GM12865 (cell line): ENCODE measurements around the gene HTD2.
A peak's percentile ranks its signal among the peaks of the same experiment; 100 is the strongest.

Experiments
- DNase-seq: peaks from one replicate; pipeline ENCODE4 v3.0.0; 2010; ENCODE audit warnings: low read depth
- H3K4me3 ChIP-seq: 2 replicates; pipeline ENCODE4 v1.5.1; 2011; ENCODE audit warnings: mild to moderate bottlenecking, low read depth, low read length, control low read depth
- TF ChIP-seq, protein P1 (sequence below): IDR thresholded peaks from 2 replicates; pipeline ENCODE4 v1.5.1; 2011; ENCODE audit warnings: low read length, control low read depth, low read depth, inconsistent platforms; ENCODE audit not compliant: insufficient read depth; ENCODE audit errors: missing control alignments

HTD2 gene

DNA sequence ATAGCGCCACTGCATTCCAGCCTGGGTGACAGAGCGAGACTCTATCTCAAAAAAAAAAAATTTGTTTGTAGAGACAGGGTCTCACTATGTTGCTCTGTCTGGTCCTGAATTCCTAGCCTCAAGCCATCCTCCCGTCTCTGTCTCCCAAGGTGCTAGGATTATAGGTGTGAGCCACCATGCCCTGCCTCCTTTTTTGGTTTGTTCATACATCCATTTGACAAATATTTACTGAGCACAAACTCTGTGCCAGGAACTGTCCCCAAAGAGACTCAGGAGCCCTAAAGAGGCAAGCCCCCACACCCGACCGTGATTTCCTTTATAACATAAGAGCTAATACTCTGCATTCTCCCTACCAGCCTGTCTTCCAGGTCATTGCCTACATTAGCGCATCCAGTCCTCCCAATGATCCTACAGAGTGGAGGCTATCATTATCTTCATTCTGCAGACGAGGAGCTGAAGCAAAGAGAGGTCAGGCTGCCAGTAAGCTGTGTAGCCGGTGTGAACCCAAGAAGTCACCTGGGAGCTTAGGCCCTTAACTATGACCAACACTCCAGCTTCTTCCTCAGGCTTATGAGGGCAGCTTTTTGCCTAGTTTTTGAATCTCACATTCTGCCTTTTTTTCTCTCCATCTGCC, 20.1 kb downstream of the HTD2 start:
- H3K4me3 ChIP-seq = no peak overlapping the region
- DNase-seq = no peak
- TF ChIP-seq, protein P1, sequence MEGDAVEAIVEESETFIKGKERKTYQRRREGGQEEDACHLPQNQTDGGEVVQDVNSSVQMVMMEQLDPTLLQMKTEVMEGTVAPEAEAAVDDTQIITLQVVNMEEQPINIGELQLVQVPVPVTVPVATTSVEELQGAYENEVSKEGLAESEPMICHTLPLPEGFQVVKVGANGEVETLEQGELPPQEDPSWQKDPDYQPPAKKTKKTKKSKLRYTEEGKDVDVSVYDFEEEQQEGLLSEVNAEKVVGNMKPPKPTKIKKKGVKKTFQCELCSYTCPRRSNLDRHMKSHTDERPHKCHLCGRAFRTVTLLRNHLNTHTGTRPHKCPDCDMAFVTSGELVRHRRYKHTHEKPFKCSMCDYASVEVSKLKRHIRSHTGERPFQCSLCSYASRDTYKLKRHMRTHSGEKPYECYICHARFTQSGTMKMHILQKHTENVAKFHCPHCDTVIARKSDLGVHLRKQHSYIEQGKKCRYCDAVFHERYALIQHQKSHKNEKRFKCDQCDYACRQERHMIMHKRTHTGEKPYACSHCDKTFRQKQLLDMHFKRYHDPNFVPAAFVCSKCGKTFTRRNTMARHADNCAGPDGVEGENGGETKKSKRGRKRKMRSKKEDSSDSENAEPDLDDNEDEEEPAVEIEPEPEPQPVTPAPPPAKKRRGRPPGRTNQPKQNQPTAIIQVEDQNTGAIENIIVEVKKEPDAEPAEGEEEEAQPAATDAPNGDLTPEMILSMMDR = no peak

DNA sequence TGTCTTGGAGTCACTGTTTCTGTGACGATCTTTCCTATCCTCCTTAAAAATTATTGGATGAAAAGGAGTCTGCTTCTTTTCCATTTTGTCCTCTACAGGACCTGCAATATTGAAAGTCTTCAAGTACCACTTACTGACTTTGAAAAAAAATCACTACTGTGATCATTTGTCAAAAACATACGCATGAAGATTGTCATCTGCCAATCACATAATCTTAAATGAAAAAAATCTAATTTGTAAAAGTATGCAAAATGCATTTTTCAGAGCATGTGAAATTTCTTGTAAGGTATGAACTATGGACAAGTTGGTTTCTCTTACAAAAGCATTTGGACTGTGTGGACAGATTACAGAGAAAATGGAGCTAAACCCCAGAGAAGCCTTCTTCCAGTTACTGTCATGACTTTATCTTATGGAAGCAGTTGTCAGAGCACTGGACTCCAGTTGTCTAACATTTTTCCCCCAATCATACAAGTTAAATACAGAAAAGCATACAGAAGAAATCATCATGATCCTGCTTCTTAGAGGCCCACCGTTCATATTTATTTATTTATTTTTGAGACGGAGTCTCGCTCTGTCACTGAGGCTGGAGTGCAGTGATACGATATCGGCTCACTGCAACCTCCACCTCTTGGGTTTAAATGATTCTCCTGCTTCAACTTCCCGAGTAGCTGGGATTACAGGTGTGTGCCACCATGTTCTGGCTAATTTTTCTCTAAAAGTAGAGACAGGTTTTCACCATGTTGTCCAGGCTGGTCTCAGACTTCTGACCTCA, 23.0 kb downstream of the HTD2 start:
- TF ChIP-seq, protein P1 = no peak
- no peak for DNase-seq
- H3K4me3 ChIP-seq = no peak overlapping the region

DNA sequence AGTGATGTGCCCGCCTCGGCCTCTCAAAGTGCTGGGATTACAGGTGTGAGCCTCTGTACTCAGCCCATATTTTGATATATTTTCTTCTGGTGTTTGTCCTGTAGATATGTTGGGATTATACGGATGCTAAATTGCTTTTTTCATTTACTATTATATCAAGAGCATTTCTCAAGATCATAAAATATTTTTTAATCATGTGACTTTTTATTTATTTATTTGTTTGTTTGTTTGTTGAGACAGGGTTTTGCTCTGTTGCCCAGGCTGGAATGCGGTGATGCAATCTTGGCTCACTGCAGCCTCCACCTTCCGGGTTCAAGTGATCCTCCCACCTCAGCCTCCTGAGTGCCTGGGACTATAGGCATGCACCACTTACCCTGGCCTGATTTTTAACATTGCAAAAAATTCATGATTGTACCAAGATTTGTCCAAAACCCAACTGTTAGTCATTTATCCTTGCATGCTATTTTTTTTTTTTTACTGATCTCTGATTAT, 23.6 kb downstream of the HTD2 start:
- DNase-seq = no peak
- TF ChIP-seq, protein P1 = no peak
- H3K4me3 ChIP-seq = no peak overlapping the region

DNA sequence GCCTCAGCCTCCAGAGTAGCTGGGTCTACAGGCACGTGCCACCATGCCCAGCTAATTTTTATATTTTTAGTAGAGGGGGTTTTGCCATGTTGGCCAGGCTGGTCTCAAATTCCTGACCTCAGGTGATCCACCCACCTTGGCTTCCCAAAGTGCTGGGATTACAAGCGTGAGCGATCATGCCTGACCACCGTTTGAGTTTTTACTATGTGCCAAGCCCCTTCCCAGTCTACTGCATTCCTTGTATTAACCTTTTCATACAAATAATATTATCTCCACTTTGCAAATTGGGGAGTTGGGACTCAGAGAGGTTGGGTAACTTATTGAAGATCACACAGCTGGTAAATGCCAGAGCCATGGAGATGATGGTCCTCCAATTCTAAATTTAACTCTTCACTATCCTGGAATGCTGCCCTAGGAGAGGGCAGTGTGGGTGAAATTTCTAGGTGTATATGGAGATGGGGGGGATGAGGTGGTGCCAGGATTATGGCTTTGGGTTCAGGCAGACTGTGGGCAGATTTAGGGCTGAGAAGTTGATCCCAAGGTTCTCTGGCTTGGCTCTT, 25.4 kb downstream of the HTD2 start:
- TF ChIP-seq, protein P1 = no peak
- H3K4me3 ChIP-seq = no peak overlapping the region
- no peak for DNase-seq

DNA sequence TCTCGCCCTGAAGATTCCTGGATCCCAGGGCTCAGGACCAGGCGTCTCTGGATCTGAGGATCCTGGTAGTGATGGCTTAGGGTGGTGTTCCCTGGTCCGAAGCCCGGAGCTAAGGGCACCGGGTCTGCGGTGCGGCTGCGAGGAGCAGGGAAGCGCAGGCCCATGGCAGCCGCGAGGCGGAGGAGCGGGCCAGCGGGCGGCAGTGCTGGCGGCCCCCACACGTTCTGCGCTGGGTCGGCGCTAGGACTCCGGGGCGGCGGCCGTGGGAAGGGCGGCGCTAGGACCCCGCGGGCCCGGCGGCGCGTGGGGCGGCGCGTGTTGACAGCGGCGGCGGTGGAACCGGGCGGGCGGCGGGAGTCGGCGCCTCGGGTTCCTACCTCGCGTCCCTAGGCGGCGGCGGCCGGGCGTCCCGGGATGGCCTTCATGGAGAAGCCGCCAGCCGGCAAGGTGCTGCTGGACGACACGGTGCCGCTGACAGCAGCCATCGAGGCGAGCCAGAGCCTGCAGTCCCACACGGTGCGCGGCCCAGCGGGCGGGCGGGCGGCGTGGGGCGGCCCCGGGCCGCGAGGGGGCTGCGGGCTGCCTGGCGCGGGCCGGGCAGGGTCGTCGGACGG, 26.4 kb downstream of the HTD2 start, which contains the start of gene PXK:
Gene PXK, plus strand, starts transcription at position 318 of the 614 bp plus-strand sequence. Its CDS starts 97 bp downstream, at position 415.
- peak within 1 kb of the TSS; percentile 56 for H3K4me3 ChIP-seq
- DNase-seq = peak; percentile 88
- TF ChIP-seq, protein P1 = no peak

DNA sequence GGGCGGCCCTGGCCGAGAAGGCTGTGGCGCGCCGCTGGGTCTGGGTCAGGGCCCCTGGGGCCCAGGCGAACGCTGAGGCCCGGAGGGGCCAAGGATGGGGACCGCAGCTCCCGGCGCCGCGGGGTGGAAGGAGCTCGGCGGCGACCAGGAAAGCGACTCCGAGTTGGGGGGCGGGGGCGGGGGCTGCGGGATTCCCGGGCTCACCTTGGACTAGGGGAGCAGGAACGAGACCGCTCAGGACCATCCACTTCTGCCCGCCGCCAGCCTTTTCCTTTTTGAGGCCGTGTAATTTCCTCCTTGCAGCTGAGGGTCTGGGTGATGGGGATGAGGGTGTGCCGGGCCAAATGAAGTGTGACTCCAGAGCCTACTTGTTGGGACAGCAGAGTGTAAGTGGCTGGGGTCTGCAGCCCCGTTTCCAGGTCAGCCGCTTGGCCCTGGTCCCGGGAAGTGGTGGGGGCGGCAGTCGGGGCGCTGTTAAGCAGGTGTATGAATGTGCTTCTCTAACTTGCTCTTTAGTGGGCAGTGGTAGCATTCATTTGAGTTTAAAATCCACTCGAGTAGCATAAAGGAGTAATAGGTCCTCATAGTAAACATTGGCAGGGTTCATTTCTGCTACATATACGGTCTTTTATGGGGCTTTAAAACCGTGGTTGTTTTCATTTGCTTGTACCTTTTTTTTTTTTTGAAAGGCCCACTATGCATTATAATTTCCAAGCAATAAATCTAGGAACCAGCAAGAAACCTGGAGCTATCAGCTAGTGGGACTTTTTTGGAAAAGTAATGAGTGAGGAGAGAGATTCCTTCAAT, 27.1 kb downstream of the HTD2 start:
- TF ChIP-seq, protein P1 = peak; percentile 20
- H3K4me3 ChIP-seq = peak overlapping the region; percentile 51
- DNase-seq = peak; percentile 54
